Stomach (tissue), 9 donors: Measurements from ENCODE around the gene TEPSIN. TPM values are rescaled to one million over a fixed set of nuclear protein-coding genes. Genes with fewer than 3 reads are reported as not detected.

Experiments used
- DNase-seq, 2 donors: peaks; one replicate each; pipeline versions ENCODE4 v3.0.0 to v3.0.0-alpha.2; 2013 to 2019
- H3K27ac ChIP-seq, 5 donors: fragments of 200-600 bp in 4 of 5; sonication (generic) in 4 of 5; one replicate each; pipeline ENCODE4 v1.5.1; 2013 to 2019; ENCODE audit warnings: mild to moderate bottlenecking in 1 of 5, moderate library complexity in 1 of 5
- H3K27me3 ChIP-seq, 3 donors: fragments of 200-600 bp; sonication (generic); one replicate each; pipeline ENCODE4 v1.5.1; 2017 to 2019; ENCODE audit warnings: mixed run types in 1 of 3
- H3K36me3 ChIP-seq, 4 donors: fragments of 200-600 bp; sonication (generic); 1 replicate in 3 of 4; 2 replicates in 1 of 4; pipeline ENCODE4 v1.5.1; 2016 to 2019
- H3K4me1 ChIP-seq, 4 donors: fragments of 200-600 bp; sonication (generic); one replicate each; pipeline ENCODE4 v1.5.1; 2016 to 2019
- H3K4me3 ChIP-seq, 4 donors: fragments of 200-600 bp; sonication (generic) in 3 of 4; one replicate each; pipeline ENCODE4 v1.5.1; 2016 to 2019; ENCODE audit warnings: mild to moderate bottlenecking in 1 of 4
- H3K9me3 ChIP-seq, 4 donors: fragments of 200-600 bp; sonication (generic); one replicate each; pipeline ENCODE4 v1.5.1; 2016 to 2019
- EP300 ChIP-seq: sonication (generic); formaldehyde crosslinking; IDR thresholded peaks from one replicate; pipeline ENCODE4 v1.6.1; 2017; ENCODE audit warnings: antibody characterized with exemption
- POLR2A ChIP-seq, 4 donors: fragments of 450-650 bp; IDR thresholded peaks; one replicate each; pipeline ENCODE4 v1.6.1; 2016; ENCODE audit warnings: antibody characterized with exemption in 4 of 4, control low read depth in 2 of 4, mild to moderate bottlenecking in 1 of 4, moderate library complexity in 1 of 4
- POLR2AphosphoS5 ChIP-seq, 3 donors: sonication (generic); formaldehyde crosslinking; IDR thresholded peaks; one replicate each; pipeline ENCODE4 v1.6.1; 2016; ENCODE audit warnings: antibody characterized with exemption in 3 of 3
- WGBS, 5 donors: extraction: QIAGEN DNeasy Blood & Tissue Kit in 3 of 5; methylation state at CpG; one replicate each; pipeline versions ENCODE4 v1.1.5 to v1.1.7; 2013 to 2018; 5-methylcytosine and 5-hydroxymethylcytosine counted together
- intact Hi-C: fragments of 100-400 bp; cut with DNase I; formaldehyde crosslinking; loops from one replicate; pipeline ENCODE4 v1.15.1; 2023; ENCODE audit warnings: low total_unique reads
- polyA plus RNA-seq, 3 donors: library from polyadenylated mRNA; stranded (reverse); fragments of 200-250 nt; gene quantifications; one replicate each; pipeline ENCODE4 v1.2.3, GENCODE V29; 2013
- total RNA-seq, 5 donors: library from RNA; depleted of rRNA; stranded (reverse); fragments of >200 nt; gene quantifications; one replicate each; pipeline versions ENCODE4 v1.1.0 to v1.2.3, GENCODE V29; 2014 to 2016
- TF ChIP-seq, protein P1 (sequence below), 7 experiments: fragments of 450-650 bp in 4 of 7; fragments of 200-600 bp in 3 of 7; sonication (generic) in 3 of 7; IDR thresholded peaks; one replicate each; pipeline ENCODE4 v1.5.1; 2016 to 2019; ENCODE audit warnings: antibody characterized with exemption in 7 of 7, control low read depth in 2 of 7, mild to moderate bottlenecking in 1 of 7
- donor health status: healthy with polysubstance abuse.
- donor health status: Bipolar disorder and iron deficiency.
- donor health status: healthy.

TEPSIN gene
- total and polyA plus RNA-seq, 8 donors = 9.4 to 295 (median 21.4) TPM

DNA sequence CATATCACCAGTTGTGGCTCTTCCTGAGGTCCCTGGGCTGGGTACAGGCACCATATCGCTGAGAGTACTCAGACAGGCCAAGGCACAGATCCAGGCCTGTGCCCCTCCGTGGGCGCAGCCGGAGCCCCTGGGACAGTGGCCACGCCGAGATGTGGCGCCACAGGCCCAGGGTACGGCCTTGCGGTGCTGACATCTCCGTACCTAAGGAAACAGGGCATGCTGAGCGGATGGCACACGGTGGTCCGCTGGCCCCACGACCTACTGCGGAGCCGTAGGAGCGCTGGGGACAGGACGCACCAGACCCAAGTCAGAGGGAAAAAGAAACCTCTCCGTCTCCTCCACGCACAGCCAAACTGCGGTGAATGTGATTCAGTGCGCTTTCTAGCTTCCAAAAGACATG is 26.7 kb upstream of the TEPSIN start:
- 96 to 99% (median 97%) methylated on average over 20 to 22 of the region's 22 CpGs for WGBS, 5 donors
- Histone ChIP-seq H3K36me3 (peaks cover 65 to 100% (median 94%) of the 10 kb centered on the region in 4 donors), H3K27ac (no peak overlapping the region), H3K9me3 (no peaks in the 10 kb centered on the region), H3K4me3 (no peak overlapping the region), H3K4me1 (no peaks in the 10 kb centered on the region), H3K27me3 (no peaks in the 10 kb centered on the region)
- DNase-seq = no peak
- intact Hi-C loops = no loop called here
- TF ChIP-seq EP300 (no peak), POLR2AphosphoS5 (IDR thresholded peaks at IDR 0.05) (no peak), POLR2A (IDR thresholded peaks at IDR 0.05) (no peak)
- TF ChIP-seq, protein P1, sequence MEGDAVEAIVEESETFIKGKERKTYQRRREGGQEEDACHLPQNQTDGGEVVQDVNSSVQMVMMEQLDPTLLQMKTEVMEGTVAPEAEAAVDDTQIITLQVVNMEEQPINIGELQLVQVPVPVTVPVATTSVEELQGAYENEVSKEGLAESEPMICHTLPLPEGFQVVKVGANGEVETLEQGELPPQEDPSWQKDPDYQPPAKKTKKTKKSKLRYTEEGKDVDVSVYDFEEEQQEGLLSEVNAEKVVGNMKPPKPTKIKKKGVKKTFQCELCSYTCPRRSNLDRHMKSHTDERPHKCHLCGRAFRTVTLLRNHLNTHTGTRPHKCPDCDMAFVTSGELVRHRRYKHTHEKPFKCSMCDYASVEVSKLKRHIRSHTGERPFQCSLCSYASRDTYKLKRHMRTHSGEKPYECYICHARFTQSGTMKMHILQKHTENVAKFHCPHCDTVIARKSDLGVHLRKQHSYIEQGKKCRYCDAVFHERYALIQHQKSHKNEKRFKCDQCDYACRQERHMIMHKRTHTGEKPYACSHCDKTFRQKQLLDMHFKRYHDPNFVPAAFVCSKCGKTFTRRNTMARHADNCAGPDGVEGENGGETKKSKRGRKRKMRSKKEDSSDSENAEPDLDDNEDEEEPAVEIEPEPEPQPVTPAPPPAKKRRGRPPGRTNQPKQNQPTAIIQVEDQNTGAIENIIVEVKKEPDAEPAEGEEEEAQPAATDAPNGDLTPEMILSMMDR (IDR thresholded peaks at IDR 0.05) = no peak

DNA sequence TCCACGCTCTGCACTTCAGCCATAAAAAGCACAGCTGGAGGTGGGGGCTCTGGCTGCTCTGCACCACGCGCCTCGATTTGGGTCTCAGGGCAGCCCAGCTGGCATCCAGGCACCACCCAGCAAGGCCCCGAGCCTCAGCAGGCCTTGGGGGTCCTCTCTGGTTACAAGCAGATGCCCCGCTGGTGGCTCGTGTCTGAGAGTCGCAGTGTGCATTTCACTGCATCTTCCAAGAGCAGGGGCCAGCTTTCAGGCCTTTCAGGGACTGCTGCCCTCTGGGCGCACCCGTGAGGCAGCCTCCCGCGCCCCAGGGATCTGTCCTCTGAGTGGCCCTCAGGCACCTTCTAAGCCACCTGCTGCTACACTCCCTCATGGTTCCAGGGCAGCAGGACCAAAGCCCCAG is 25.8 kb upstream of the TEPSIN start:
- WGBS, 5 donors = 93 to 97% (median 94%) methylated on average over 6 to 12 of the region's 12 CpGs
- intact Hi-C loops = no loop called here
- no peaks in the 10 kb centered on the region for H3K9me3 ChIP-seq
- TF ChIP-seq, protein P1 (IDR thresholded peaks at IDR 0.05) = no peak
- TF ChIP-seq POLR2A (IDR thresholded peaks at IDR 0.05) (no peak), EP300 (no peak), POLR2AphosphoS5 (IDR thresholded peaks at IDR 0.05) (no peak)
- DNase-seq = no peak
- no peaks in the 10 kb centered on the region for H3K4me1 ChIP-seq
- H3K4me3 ChIP-seq = no peak overlapping the region
- H3K36me3 ChIP-seq = peaks cover 65 to 100% (median 94%) of the 10 kb centered on the region in 4 donors
- no peak overlapping the region for H3K27ac ChIP-seq
- H3K27me3 ChIP-seq = no peaks in the 10 kb centered on the region

DNA sequence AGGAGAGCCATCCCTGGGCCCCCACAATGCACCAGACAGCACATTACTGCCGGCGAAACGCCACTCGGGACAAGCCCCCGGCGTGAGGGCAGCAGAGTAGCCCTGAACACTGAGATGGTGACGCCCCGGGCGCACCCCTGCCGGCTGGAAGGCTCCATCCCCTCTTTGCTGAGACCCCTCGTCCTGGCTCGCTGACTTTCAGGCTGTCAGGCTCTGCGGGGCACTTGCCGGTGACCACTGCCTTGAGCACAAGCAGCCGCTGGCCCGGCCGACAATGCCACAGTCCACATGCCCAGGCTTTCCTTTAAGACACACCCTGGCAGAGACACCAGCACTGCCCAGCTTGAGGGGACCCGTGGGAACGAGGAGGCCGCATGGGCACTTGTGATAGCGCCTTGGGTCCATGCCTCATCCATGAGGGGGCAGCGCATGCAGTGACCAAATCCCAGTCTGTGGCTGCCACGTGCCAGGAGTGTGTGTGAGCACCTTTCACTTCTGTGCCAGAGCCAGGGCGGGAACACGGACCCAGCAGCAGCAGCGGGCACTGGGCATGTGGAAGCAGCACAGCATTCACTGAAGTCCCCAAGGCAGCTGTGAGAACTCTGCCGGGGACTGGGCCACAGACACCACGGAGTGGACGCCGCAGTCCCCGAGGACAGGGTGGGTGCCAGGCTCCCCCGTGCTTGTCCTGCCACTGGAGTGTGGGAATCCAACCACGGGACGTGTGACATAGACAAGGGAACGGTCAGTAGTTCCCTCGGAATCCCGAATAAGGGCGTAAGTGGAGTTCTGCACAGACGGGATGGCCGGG is 24.7 kb upstream of the TEPSIN start:
- 89 to 91% (median 90%) methylated on average over 24 to 40 of the region's 40 CpGs for WGBS, 5 donors
- DNase-seq = no peak
- Histone ChIP-seq H3K9me3 (no peaks in the 10 kb centered on the region), H3K27me3 (no peaks in the 10 kb centered on the region), H3K27ac (no peak overlapping the region), H3K4me3 (no peak overlapping the region), H3K36me3 (peaks cover 69 to 100% (median 94%) of the 10 kb centered on the region in 4 donors), H3K4me1 (no peaks in the 10 kb centered on the region)
- TF ChIP-seq POLR2AphosphoS5 (IDR thresholded peaks at IDR 0.05) (no peak), EP300 (no peak), POLR2A (IDR thresholded peaks at IDR 0.05) (no peak)
- TF ChIP-seq, protein P1 (IDR thresholded peaks at IDR 0.05) = no peak
- intact Hi-C loops = no loop called here

DNA sequence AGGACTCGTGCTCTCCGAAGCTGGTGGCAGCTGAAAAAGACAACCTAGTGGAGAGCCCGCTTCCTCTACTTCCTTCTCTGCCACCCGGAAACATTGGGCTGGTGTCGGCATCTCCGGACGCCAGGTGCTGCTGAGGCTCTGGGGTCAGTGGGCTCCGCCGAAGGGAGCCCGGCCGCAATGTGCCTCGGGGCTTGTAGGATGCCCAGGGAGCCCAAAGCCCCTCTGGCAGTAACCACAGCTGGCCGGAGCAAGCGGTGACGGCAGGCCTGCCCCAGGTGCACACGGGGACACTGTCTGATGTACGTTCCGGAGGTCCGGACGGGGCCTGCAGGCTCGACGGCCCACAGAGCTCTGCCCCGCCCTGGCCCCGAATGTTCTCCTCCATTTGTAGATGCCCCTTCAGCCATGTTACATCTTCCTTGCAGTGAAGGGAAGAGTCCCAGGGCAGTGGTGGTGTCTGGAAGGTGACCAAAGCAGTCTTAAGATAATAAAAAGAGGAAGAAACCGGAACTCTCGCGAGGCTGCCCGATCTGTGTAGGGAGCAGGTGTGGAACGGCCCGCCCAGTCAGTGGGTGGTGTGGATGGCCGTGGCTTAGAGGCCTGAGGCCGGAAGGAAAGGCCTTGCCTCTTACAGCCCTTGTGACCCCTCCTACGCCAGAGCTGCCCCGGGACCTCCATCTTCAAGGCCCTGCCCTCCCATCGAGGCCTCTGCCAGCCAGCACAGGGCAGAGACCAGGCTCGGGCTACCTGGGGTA is 22.9 kb upstream of the TEPSIN start:
- no peak overlapping the region for H3K27ac ChIP-seq
- intact Hi-C loops = no loop called here
- peaks cover 80 to 100% (median 99%) of the 10 kb centered on the region in 4 donors for H3K36me3 ChIP-seq
- H3K9me3 ChIP-seq = no peaks in the 10 kb centered on the region
- H3K4me1 ChIP-seq = peaks cover 0 to 2% (median 0%) of the 10 kb centered on the region in 4 donors
- TF ChIP-seq, protein P1 (IDR thresholded peaks at IDR 0.05) = no peak
- TF ChIP-seq POLR2A (IDR thresholded peaks at IDR 0.05) = no peak
- no peak for TF ChIP-seq EP300
- no peak for TF ChIP-seq POLR2AphosphoS5 (IDR thresholded peaks at IDR 0.05)
- 91 to 93% (median 92%) methylated on average over 30 to 36 of the region's 36 CpGs for WGBS, 5 donors
- H3K27me3 ChIP-seq = no peaks in the 10 kb centered on the region
- no peak for DNase-seq
- no peak overlapping the region for H3K4me3 ChIP-seq
